Hematopoietic multipotent progenitor cell treated with erythropoietin and hydrocortisone succinate and interleukin-3 and kit ligand, for 6 days (in vitro differentiated cells): ENCODE results near the gene CKAP5.
"Not testable (repeated sequence)": the region's sequence is repeated elsewhere in the genome, so short reads cannot be mapped to it uniquely, and the experiment has no call there.

Experiments used
- DNase-seq: peaks from one replicate; pipeline ENCODE4 v3.0.0-alpha.2; 2015

The CKAP5 gene

GRCh38 chr11:46724088-46724487 lies 122.0 kb downstream of the CKAP5 start:
- DNase-seq, result no peak

- no peak for DNase-seq
Measured at GRCh38 chr11:46723359-46723680, 122.8 kb downstream of the CKAP5 start.

- no peak for DNase-seq
Measured at GRCh38 chr11:46722566-46723358, 123.3 kb downstream of the CKAP5 start.

GRCh38 chr11:46721286-46721685 lies 124.8 kb downstream of the CKAP5 start:
- DNase-seq, result no peak

- DNase-seq, result no peak
Measured at GRCh38 chr11:46719543-46720218, 126.4 kb downstream of the CKAP5 start.

- DNase-seq, result no peak
Measured at GRCh38 chr11:46719048-46719542, 127.0 kb downstream of the CKAP5 start, which contains the start of gene F2. TSS of gene F2 (plus strand) at chr11:46719213. CDS start at chr11:46719236, 23 bp downstream.

- peak; percentile 41 for DNase-seq
Measured at GRCh38 chr11:46718155-46719019, 127.7 kb downstream of the CKAP5 start.

- DNase-seq, result not testable (repeated sequence)
Measured at GRCh38 chr11:46717825-46718154, 128.3 kb downstream of the CKAP5 start.

- no peak for DNase-seq
Measured at GRCh38 chr11:46712874-46713576, 133.1 kb downstream of the CKAP5 start.

- no peak for DNase-seq
Measured at GRCh38 chr11:46711303-46711702, 134.8 kb downstream of the CKAP5 start.

GRCh38 chr11:46710821-46711269 lies 135.2 kb downstream of the CKAP5 start:
- DNase-seq, result no peak

- DNase-seq, result not testable (repeated sequence)
Measured at GRCh38 chr11:46709351-46709750, 136.7 kb downstream of the CKAP5 start.

GRCh38 chr11:46706886-46707285 lies 139.2 kb downstream of the CKAP5 start:
- no peak for DNase-seq

GRCh38 chr11:46705070-46705688 lies 140.9 kb downstream of the CKAP5 start:
- DNase-seq, result no peak

- no peak for DNase-seq
Measured at GRCh38 chr11:46701078-46701654, 144.9 kb downstream of the CKAP5 start.

GRCh38 chr11:46700241-46701077 lies 145.6 kb downstream of the CKAP5 start, which contains the start of the genes ARHGAP1 and ZNF408:
TSS of gene ARHGAP1 (minus strand) at chr11:46700619. CDS start at chr11:46696107, 4,512 bp downstream.
TSS of gene ZNF408 (plus strand) at chr11:46701031. CDS start at chr11:46701048, 17 bp downstream.
- DNase-seq, result peak; percentile 100

GRCh38 chr11:46698597-46698996 lies 147.5 kb downstream of the CKAP5 start:
- no peak for DNase-seq

GRCh38 chr11:46697723-46698122 lies 148.4 kb downstream of the CKAP5 start:
- no peak for DNase-seq

- DNase-seq, result no peak
Measured at GRCh38 chr11:46697303-46697702, 148.8 kb downstream of the CKAP5 start.

- no peak for DNase-seq
Measured at GRCh38 chr11:46696212-46696558, 149.9 kb downstream of the CKAP5 start.
